ENCODE data around the gene HJV. TPM values are rescaled to one million over a fixed set of nuclear protein-coding genes. Genes with fewer than 3 reads are reported as not detected.

Gene HJV
- total and polyA plus RNA-seq, 2 of the 8 experiments (the other 6 are each of a cell fraction or from before 2014, with no cell fraction given) = 0.32 to 0.70 TPM

GRCh38 chr1:145997718-145998023 lies 23.9 kb downstream of the HJV start:
- Histone ChIP-seq H3K9ac (replicated peaks in 1 of 4; ENCODE audit: extremely low read depth in 1 of 4, low read depth in 3 of 4, low read length in 3 of 4) (no peak overlapping the region), H2BK20ac (ENCODE audit: low read length) (no peak overlapping the region), H3K4me1 (replicated peaks in 1 of 4; ENCODE audit: control insufficient read depth in 3 of 4, insufficient read depth in 4 of 4, low read length in 3 of 4) (peaks cover 2 to 8% (median 6%) of the 10 kb centered on the region in 4 experiments; a peak in 4 of 7 replicates), H3K27me3 (replicated peaks in 1 of 4; ENCODE audit: control insufficient read depth in 3 of 4, extremely low read depth in 1 of 4, insufficient read depth in 3 of 4, low read length in 3 of 4) (no peaks in the 10 kb centered on the region), H4K91ac (replicated peaks; ENCODE audit: insufficient read length, low read length) (no peak overlapping the region), H4K20me1 (replicated peaks in 1 of 2; ENCODE audit: control insufficient read depth in 1 of 2, insufficient read depth in 2 of 2, low read length in 2 of 2) (peaks cover 0 to 2% of the 10 kb centered on the region in 2 experiments), H3K36me3 (ENCODE audit: control insufficient read depth in 2 of 4, insufficient read depth in 4 of 4, low read length in 3 of 4) (peaks cover 17 to 28% (median 23%) of the 10 kb centered on the region in 4 experiments), H4K5ac (ENCODE audit: insufficient read length, low read depth, low read length) (no peak overlapping the region), H3K4me2 (ENCODE audit: insufficient read depth in 1 of 2, low read depth in 2 of 2, low read length in 2 of 2) (peak overlapping the region; percentile 83 to 96; a peak in 3 of 4 replicates), H3K79me1 (ENCODE audit: low read depth, low read length) (peaks cover 6% of the 10 kb centered on the region; the same call in 1 of the 2 replicates), H3K18ac (ENCODE audit: extremely low read depth, low read length) (no peak overlapping the region), H3K14ac (ENCODE audit: insufficient read length) (no peak overlapping the region), H3K23me2 (ENCODE audit: low read depth, low read length) (peaks cover 9% of the 10 kb centered on the region), H3K27ac (ENCODE audit: low read depth, low read length) (no peak overlapping the region), H2AFZ (ENCODE audit: low read length) (no peak overlapping the region), H2BK5ac (ENCODE audit: low read depth, low read length) (no peak overlapping the region), H4K8ac (ENCODE audit: extremely low read depth, insufficient read depth, low read length) (no peak overlapping the region), H3K56ac (replicated peaks; ENCODE audit: insufficient read length, low read depth, low read length) (no peak overlapping the region), H2BK120ac (replicated peaks; ENCODE audit: low read depth, low read length) (no peak overlapping the region), H3K23ac (ENCODE audit: insufficient read length) (no peak overlapping the region), H3K9me3 (ENCODE audit: insufficient read depth in 2 of 2, low read depth in 1 of 2, low read length in 1 of 2) (no peaks in the 10 kb centered on the region), H2AK5ac (ENCODE audit: low read depth, low read length) (no peak overlapping the region), H2BK12ac (ENCODE audit: low read depth, low read length) (no peak overlapping the region), H3K4me3 (ENCODE audit: extremely low read depth in 1 of 4, insufficient read depth in 2 of 4, low read depth in 3 of 4, low read length in 4 of 4) (peak overlapping the region in 1 of 4 experiments; percentile 96; a peak in 2 of 8 replicates), H3K79me2 (ENCODE audit: control insufficient read depth in 1 of 2, insufficient read depth in 2 of 2, low read length in 2 of 2) (peaks cover 4 to 27% of the 10 kb centered on the region in 2 experiments; a peak in 3 of 4 replicates), H2BK15ac (ENCODE audit: low read length) (no peak overlapping the region), H3K4ac (replicated peaks; ENCODE audit: insufficient read length, low read depth, low read length) (no peak overlapping the region)
- FAIRE-seq (no peak), DNase-seq (ENCODE audit: low read depth in 1 of 2, low spot score in 2 of 2) (no peak)
- ChIA-PET POLR2A (ENCODE audit: partially characterized antibody) (interaction anchor here (0.9 to 13.4 kb wide), 8 partner anchors 11 to 139 kb away, joined by 3 to 218 read pairs (median 4); partner anchors contain the start of genes PIAS3 and RBM8A), CTCF (ENCODE audit: partially characterized antibody) (interaction anchor here (0.6 to 1.9 kb wide), 7 partner anchors 10 to 38 kb away, joined by 3 to 17 read pairs (median 5); no protein-coding TSS in a partner anchor)
- 58% methylated on average over 3 of the region's 3 CpGs; no CpG with 5 or more reads in 1 of the 2 experiments for WGBS, 2 experiments (ENCODE audit: extremely low coverage in 1 of 2, insufficient coverage in 1 of 2, insufficient read length in 1 of 2, insufficient replicate concordance in 2 of 2, low coverage in 1 of 2, low lambda C conversion rate in 2 of 2, missing lambda C conversion rate in 1 of 2)
- TF ChIP-seq JUN (IDR thresholded peaks at IDR 0.05; ENCODE audit: low read depth, low read length) (no peak), GABPA (IDR thresholded peaks at IDR 0.05; ENCODE audit: borderline replicate concordance, insufficient read depth, low read length) (no peak), BRCA1 (IDR thresholded peaks at IDR 0.05; ENCODE audit: low read depth, low read length) (no peak), SP1 (IDR thresholded peaks at IDR 0.05; ENCODE audit: low read depth, low read length) (no peak), TBP (IDR thresholded peaks at IDR 0.05; ENCODE audit: low read depth, low read length) (no peak), SIX5 (IDR thresholded peaks at IDR 0.05; ENCODE audit: low read depth, low read length) (no peak), KDM4A (IDR thresholded peaks at IDR 0.05; ENCODE audit: low read depth, low read length, severe bottlenecking) (no peak), KDM1A (IDR thresholded peaks at IDR 0.05; ENCODE audit: borderline replicate concordance, low read length) (no peak)
